HEK293 (cell line): ENCODE results near the gene CDC42.
"Not testable (repeated sequence)": the region's sequence is repeated elsewhere in the genome, so short reads cannot be mapped to it uniquely, and the experiment has no call there.

Experiments used
- CTCF ChIA-PET: fragments of 350-600 bp; formaldehyde crosslinking; extraction: SDS; loops from one replicate; lab custom pipeline; 2021; ENCODE audit warnings: antibody characterized with exemption; lab: Yijun Ruan, JAX
- POLR2A ChIA-PET: fragments of 300-600 bp; formaldehyde crosslinking; extraction: SDS; loops from one replicate; lab custom pipeline; 2020; ENCODE audit warnings: antibody characterized with exemption, inconsistent platforms; lab: Yijun Ruan, JAX
- H3K27ac ChIP-seq: fragments of 200-500 bp; sonication (Bioruptor generic); 2 replicates; pipeline ENCODE4 v1.5.1; 2014; ENCODE audit warnings: low read depth, low read length, control low read depth, inconsistent platforms; ENCODE audit errors: extremely low read depth
- H3K36me3 ChIP-seq, 2 experiments: fragments of 200-500 bp in 1 of 2; sonication (Bioruptor generic) in 1 of 2; 1 replicate in 1 of 2; 2 replicates in 1 of 2; pipeline ENCODE4 v1.5.1; 2014 to 2017; ENCODE audit warnings: inconsistent platforms in 2 of 2, low read length in 2 of 2; ENCODE audit not compliant: control insufficient read depth in 2 of 2, insufficient read depth in 1 of 2
- H3K4me1 ChIP-seq: fragments of 200-500 bp; sonication (Bioruptor generic); 2 replicates; pipeline ENCODE4 v1.5.1; 2014; ENCODE audit warnings: mild to moderate bottlenecking, low read length, inconsistent platforms; ENCODE audit not compliant: control insufficient read depth, insufficient read depth
- H3K4me3 ChIP-seq: 2 replicates; pipeline ENCODE4 v1.5.1; 2011; ENCODE audit warnings: low read depth, mild to moderate bottlenecking, control low read depth, low read length, moderate library complexity
- H3K9me3 ChIP-seq: fragments of 200-500 bp; sonication (Bioruptor generic); 2 replicates; pipeline ENCODE4 v1.5.1; 2014; ENCODE audit warnings: low read depth, low read length, inconsistent platforms; ENCODE audit not compliant: control insufficient read depth, insufficient read depth
- EGR2 ChIP-seq: fragments of 450-650 bp; formaldehyde crosslinking; IDR thresholded peaks from 2 replicates; pipeline ENCODE4 v1.5.1; 2016; ENCODE audit warnings: low read depth, missing biosample characterization, missing genetic modification characterization
- RBAK ChIP-seq: fragments of 450-650 bp; formaldehyde crosslinking; IDR thresholded peaks from 2 replicates; pipeline ENCODE4 v1.5.1; 2016; ENCODE audit warnings: missing biosample characterization, missing genetic modification characterization
- YY2 ChIP-seq: fragments of 450-650 bp; formaldehyde crosslinking; IDR thresholded peaks from 2 replicates; pipeline ENCODE4 v1.5.1; 2016; ENCODE audit warnings: missing biosample characterization, missing genetic modification characterization
- ZBTB17 ChIP-seq: fragments of 450-650 bp; formaldehyde crosslinking; IDR thresholded peaks from 2 replicates; pipeline ENCODE4 v1.5.1; 2016; ENCODE audit warnings: missing biosample characterization, missing genetic modification characterization
- ZFHX2 ChIP-seq: fragments of 450-650 bp; formaldehyde crosslinking; conservative IDR thresholded peaks from 2 replicates; pipeline ENCODE4 v1.5.1; 2016; ENCODE audit warnings: missing biosample characterization, missing genetic modification characterization
- ZNF121 ChIP-seq: fragments of 450-650 bp; formaldehyde crosslinking; IDR thresholded peaks from 2 replicates; pipeline ENCODE4 v1.5.1; 2016; ENCODE audit warnings: missing biosample characterization, missing genetic modification characterization
- ZNF132 ChIP-seq: fragments of 450-650 bp; formaldehyde crosslinking; IDR thresholded peaks from 2 replicates; pipeline ENCODE4 v1.5.1; 2017; ENCODE audit warnings: missing biosample characterization, missing genetic modification characterization, borderline replicate concordance
- ZNF16 ChIP-seq: fragments of 450-650 bp; formaldehyde crosslinking; IDR thresholded peaks from 2 replicates; pipeline ENCODE4 v1.5.1; 2016; ENCODE audit warnings: low read depth, missing biosample characterization, missing genetic modification characterization
- ZNF202 ChIP-seq: fragments of 450-650 bp; formaldehyde crosslinking; IDR thresholded peaks from 2 replicates; pipeline ENCODE4 v1.5.1; 2016; ENCODE audit warnings: missing biosample characterization, missing genetic modification characterization, borderline replicate concordance
- ZNF362 ChIP-seq: fragments of 450-650 bp; formaldehyde crosslinking; IDR thresholded peaks from 2 replicates; pipeline ENCODE4 v1.5.1; 2016; ENCODE audit warnings: missing biosample characterization, missing genetic modification characterization
- ZNF394 ChIP-seq: fragments of 450-650 bp; formaldehyde crosslinking; IDR thresholded peaks from 2 replicates; pipeline ENCODE4 v1.5.1; 2016; ENCODE audit warnings: missing biosample characterization, missing genetic modification characterization, mild to moderate bottlenecking, moderate library complexity, borderline replicate concordance
- ZNF501 ChIP-seq: fragments of 450-650 bp; formaldehyde crosslinking; IDR thresholded peaks from 2 replicates; pipeline ENCODE4 v1.5.1; 2016; ENCODE audit warnings: missing biosample characterization, missing genetic modification characterization
- ZNF513 ChIP-seq: fragments of 450-650 bp; IDR thresholded peaks from 2 replicates; pipeline ENCODE4 v1.5.1; 2018; ENCODE audit warnings: missing biosample characterization, missing genetic modification characterization
- ZNF76 ChIP-seq: fragments of 450-650 bp; formaldehyde crosslinking; IDR thresholded peaks from 2 replicates; pipeline ENCODE4; 2016; ENCODE audit warnings: low read depth, missing biosample characterization, missing genetic modification characterization, borderline replicate concordance
- TF ChIP-seq, protein P1 (sequence below): fragments of 450-650 bp; formaldehyde crosslinking; IDR thresholded peaks from 2 replicates; pipeline ENCODE4 v1.5.1; 2016; ENCODE audit warnings: missing biosample characterization, missing genetic modification characterization
- TF ChIP-seq, protein P2 (sequence below): fragments of 450-650 bp; formaldehyde crosslinking; IDR thresholded peaks from 2 replicates; pipeline ENCODE4 v1.5.1; 2017; ENCODE audit warnings: missing biosample characterization, missing genetic modification characterization

Gene CDC42

DNA sequence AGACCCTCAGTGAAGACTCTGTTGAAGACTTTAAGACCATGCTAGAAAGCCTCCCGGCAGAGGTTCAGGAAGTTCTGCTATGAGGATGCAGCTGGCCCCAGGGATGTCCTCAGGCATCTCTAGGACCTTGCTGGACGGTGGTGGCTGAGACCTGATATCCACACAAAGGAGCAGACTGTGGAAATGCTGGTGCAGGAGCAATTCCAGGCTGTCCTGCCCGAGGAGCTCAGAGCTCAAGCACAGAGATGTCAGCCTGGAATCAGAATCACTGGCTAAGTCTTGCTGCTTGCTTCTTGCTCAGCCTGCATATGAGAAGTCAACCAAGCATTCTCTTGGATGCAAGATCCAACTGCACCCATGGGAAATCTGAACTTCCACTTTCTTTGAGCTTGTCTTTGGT, 22.0 kb upstream of the CDC42 start:
- CTCF ChIA-PET: interaction anchor here (0.6 kb wide), 1 partner anchor 27 kb away, joined by 3 read pairs; no protein-coding TSS in a partner anchor
- no peaks in the 10 kb centered on the region for H3K9me3 ChIP-seq

GRCh38 chr1:22031214-22031962, 21.1 kb upstream of the CDC42 start:
- no peak for TF ChIP-seq ZNF394 (tag by site-specific recombination)
- ChIA-PET POLR2A (interaction anchor here (1.0 to 4.6 kb wide), 2 partner anchors 8 to 21 kb away, joined by 5 to 22 read pairs; partner anchors contain the start of gene CDC42), CTCF (interaction anchor here (0.8 to 1.0 kb wide), 2 partner anchors 8 to 18 kb away, joined by 3 read pairs; no protein-coding TSS in a partner anchor)
- Histone ChIP-seq H3K4me1 (no peaks in the 10 kb centered on the region), H3K4me3 (no peak overlapping the region), H3K9me3 (no peaks in the 10 kb centered on the region), H3K27ac (no peak overlapping the region), H3K36me3 (peaks cover 0 to 15% of the 10 kb centered on the region in 2 experiments; a peak in 1 of 3 replicates)

More for the DNA sequence above, 22.0 kb upstream of the CDC42 start:
- TF ChIP-seq ZNF121: no peak
- peak; percentile 77 for TF ChIP-seq ZBTB17 (tag by site-specific recombination)
- TF ChIP-seq, all 188 proteins: peak for 1
- POLR2A ChIA-PET: interaction anchor here (0.7 to 4.6 kb wide), 3 partner anchors 9 to 25 kb away, joined by 5 to 22 read pairs (median 6); partner anchors contain the start of gene CDC42
- Histone ChIP-seq H3K4me1 (no peaks in the 10 kb centered on the region), H3K4me3 (no peak overlapping the region), H3K27ac (no peak overlapping the region), H3K36me3 (peaks cover 0 to 15% of the 10 kb centered on the region in 2 experiments; a peak in 1 of 3 replicates)

GRCh38 chr1:22034834-22035233, 17.7 kb upstream of the CDC42 start:
- CTCF ChIA-PET, H3K4me3 ChIP-seq, H3K9me3 ChIP-seq, H3K27ac ChIP-seq, H3K4me1 ChIP-seq: not testable (repeated sequence)
- POLR2A ChIA-PET: interaction anchor here (1.3 to 1.6 kb wide), 2 partner anchors 10 to 18 kb away, joined by 4 to 9 read pairs; partner anchors contain the start of gene CDC42
- H3K36me3 ChIP-seq: peaks cover 0 to 12% of the 10 kb centered on the region in 2 experiments; a peak in 1 of 3 replicates
- TF ChIP-seq EGR2 (peak; percentile 45), ZFHX2 (peak; percentile 59; the same call in 1 of the 2 replicates)

GRCh38 chr1:22037520-22037919, 15.0 kb upstream of the CDC42 start:
- Histone ChIP-seq H3K27ac (no peak overlapping the region), H3K36me3 (no peaks in the 10 kb centered on the region), H3K4me1 (no peaks in the 10 kb centered on the region; the same call in 1 of the 2 replicates), H3K4me3 (no peak overlapping the region), H3K9me3 (no peaks in the 10 kb centered on the region)
- POLR2A ChIA-PET: interaction anchor here (1.0 kb wide), 1 partner anchor 12 kb away, joined by 5 read pairs; no protein-coding TSS in a partner anchor
- CTCF ChIA-PET: interaction anchor here (0.6 kb wide), 1 partner anchor 178 kb away, joined by 3 read pairs; no protein-coding TSS in a partner anchor
- TF ChIP-seq ZNF362 (tag by site-specific recombination): no peak
- no peak for TF ChIP-seq ZNF76 (tag by site-specific recombination)
- TF ChIP-seq ZNF501 (tag by site-specific recombination): no peak
- TF ChIP-seq, protein P1, sequence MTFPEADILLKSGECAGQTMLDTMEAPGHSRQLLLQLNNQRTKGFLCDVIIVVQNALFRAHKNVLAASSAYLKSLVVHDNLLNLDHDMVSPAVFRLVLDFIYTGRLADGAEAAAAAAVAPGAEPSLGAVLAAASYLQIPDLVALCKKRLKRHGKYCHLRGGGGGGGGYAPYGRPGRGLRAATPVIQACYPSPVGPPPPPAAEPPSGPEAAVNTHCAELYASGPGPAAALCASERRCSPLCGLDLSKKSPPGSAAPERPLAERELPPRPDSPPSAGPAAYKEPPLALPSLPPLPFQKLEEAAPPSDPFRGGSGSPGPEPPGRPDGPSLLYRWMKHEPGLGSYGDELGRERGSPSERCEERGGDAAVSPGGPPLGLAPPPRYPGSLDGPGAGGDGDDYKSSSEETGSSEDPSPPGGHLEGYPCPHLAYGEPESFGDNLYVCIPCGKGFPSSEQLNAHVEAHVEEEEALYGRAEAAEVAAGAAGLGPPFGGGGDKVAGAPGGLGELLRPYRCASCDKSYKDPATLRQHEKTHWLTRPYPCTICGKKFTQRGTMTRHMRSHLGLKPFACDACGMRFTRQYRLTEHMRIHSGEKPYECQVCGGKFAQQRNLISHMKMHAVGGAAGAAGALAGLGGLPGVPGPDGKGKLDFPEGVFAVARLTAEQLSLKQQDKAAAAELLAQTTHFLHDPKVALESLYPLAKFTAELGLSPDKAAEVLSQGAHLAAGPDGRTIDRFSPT (tag by site-specific recombination): no peak
- no peak for TF ChIP-seq ZNF16 (tag by site-specific recombination)
- TF ChIP-seq, protein P2, sequence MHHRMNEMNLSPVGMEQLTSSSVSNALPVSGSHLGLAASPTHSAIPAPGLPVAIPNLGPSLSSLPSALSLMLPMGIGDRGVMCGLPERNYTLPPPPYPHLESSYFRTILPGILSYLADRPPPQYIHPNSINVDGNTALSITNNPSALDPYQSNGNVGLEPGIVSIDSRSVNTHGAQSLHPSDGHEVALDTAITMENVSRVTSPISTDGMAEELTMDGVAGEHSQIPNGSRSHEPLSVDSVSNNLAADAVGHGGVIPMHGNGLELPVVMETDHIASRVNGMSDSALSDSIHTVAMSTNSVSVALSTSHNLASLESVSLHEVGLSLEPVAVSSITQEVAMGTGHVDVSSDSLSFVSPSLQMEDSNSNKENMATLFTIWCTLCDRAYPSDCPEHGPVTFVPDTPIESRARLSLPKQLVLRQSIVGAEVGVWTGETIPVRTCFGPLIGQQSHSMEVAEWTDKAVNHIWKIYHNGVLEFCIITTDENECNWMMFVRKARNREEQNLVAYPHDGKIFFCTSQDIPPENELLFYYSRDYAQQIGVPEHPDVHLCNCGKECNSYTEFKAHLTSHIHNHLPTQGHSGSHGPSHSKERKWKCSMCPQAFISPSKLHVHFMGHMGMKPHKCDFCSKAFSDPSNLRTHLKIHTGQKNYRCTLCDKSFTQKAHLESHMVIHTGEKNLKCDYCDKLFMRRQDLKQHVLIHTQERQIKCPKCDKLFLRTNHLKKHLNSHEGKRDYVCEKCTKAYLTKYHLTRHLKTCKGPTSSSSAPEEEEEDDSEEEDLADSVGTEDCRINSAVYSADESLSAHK (tag by site-specific recombination): no peak
- TF ChIP-seq ZNF202 (tag by site-specific recombination): no peak
- no peak for TF ChIP-seq ZNF513
- no peak for TF ChIP-seq RBAK (tag by site-specific recombination)
- TF ChIP-seq YY2 (tag by site-specific recombination): no peak
- no peak for TF ChIP-seq ZNF132
